GM12873 (cell line): Measurements from ENCODE around the gene AUTS2.

Experiments
- TF ChIP-seq, protein P1 (sequence below): IDR thresholded peaks from 2 replicates; pipeline ENCODE4 v1.5.1; 2012; ENCODE audit warnings: low read depth, mild to moderate bottlenecking, moderate library complexity, low read length, control low read depth; ENCODE audit not compliant: insufficient read depth; ENCODE audit errors: missing control alignments

The AUTS2 gene

DNA sequence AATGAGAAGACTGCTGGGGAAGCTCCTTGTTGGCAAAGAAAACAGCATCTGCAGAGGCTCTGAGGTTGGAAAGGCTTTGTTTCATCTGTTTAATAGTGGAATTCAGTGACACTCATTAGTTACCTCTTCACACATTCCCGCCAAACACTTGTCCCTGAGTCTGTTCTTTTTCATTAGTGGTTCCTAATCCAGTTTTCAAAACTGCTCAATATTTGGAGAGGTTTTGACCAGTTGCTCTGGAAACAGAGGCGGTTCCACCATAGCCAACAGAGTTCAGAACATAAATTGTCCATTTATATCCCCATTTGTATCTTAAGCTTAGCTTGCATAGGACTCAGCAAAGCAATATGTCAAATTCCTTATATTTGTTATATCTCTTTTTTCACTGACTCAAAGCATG lies 754.6 kb downstream of the AUTS2 start:
- TF ChIP-seq, protein P1, sequence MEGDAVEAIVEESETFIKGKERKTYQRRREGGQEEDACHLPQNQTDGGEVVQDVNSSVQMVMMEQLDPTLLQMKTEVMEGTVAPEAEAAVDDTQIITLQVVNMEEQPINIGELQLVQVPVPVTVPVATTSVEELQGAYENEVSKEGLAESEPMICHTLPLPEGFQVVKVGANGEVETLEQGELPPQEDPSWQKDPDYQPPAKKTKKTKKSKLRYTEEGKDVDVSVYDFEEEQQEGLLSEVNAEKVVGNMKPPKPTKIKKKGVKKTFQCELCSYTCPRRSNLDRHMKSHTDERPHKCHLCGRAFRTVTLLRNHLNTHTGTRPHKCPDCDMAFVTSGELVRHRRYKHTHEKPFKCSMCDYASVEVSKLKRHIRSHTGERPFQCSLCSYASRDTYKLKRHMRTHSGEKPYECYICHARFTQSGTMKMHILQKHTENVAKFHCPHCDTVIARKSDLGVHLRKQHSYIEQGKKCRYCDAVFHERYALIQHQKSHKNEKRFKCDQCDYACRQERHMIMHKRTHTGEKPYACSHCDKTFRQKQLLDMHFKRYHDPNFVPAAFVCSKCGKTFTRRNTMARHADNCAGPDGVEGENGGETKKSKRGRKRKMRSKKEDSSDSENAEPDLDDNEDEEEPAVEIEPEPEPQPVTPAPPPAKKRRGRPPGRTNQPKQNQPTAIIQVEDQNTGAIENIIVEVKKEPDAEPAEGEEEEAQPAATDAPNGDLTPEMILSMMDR, result no peak

DNA sequence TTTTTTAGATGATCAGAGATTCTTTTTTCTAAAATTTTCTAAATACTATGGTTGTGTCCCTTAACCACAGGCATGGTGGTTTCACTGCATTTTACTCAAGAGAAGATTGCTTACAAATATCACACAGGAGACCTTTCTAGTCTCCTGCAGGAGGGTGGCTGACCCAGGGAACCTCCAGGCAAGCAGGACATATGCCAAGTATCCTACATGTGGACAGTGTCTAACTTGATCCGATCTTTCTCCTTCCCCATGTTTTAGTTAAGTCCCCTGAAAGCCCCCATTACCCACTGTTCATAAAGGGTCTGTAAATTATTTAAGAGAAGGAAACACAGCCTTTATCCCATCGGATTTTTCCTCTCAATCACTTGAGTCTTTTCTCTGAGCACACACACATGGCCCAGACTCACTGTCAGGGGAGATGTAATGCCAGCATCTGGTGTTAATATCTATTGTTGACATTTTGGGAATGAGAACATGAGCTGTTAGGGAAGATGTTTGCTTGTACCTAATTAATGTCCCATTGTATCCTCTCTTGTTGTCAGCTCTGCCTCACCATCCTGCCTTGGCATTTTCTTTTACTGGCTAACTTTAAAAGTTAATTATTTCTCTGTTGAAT lies 755.2 kb downstream of the AUTS2 start:
- TF ChIP-seq, protein P1, result no peak

DNA sequence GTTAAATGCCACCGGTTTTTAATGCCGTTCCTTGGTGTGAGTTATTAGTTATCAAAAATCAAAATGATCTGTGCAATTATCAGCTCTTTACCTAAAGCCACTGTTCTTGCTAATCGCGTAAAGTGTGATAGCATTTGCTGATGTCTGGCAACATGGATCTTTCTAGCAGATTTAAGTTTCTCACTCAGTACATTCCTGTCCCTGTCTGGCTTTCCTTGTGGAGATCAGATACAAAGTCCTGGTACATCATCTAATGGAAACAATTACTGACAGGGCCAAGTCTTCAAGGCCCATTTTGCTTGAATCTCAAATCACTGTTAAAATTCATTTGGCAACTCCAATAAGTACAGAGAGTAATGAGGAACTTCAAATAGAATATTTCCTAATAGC lies 755.7 kb downstream of the AUTS2 start:
- TF ChIP-seq, protein P1, result no peak

DNA sequence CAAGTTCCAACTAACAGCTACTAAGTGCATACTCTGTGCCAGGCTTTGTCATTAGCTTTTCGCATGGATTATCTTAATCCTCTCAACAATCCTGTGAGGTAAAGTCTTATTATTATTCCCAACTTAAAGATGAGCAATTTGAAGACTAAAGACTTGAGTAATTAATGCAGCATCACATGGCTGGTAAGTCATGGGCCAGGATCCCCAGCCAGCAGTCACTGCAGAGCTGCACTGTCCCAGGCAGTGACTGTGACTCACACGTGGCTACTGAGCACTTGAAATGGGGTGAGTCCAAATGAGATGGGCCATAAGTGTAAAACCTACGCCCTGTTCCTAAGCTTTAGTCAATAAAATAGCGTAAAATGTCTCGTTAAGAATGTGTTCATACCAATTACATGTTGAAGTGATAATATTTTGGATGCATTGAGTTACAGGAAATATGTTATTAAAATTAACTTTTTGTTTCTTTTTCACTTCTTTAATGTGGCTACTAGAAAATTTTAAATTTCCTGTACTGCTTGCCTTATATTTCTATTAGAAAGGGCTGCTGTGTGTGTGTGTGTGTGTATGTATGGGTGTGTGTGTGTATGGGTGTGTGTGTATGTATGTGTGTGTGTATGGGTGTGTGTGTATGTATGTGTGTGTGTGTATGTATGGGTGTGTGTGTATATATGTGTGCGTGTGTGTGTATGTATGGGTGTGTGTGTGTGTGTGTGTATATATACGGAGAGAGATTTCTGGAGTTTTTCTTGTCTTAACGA lies 756.3 kb downstream of the AUTS2 start:
- TF ChIP-seq, protein P1, result no peak

DNA sequence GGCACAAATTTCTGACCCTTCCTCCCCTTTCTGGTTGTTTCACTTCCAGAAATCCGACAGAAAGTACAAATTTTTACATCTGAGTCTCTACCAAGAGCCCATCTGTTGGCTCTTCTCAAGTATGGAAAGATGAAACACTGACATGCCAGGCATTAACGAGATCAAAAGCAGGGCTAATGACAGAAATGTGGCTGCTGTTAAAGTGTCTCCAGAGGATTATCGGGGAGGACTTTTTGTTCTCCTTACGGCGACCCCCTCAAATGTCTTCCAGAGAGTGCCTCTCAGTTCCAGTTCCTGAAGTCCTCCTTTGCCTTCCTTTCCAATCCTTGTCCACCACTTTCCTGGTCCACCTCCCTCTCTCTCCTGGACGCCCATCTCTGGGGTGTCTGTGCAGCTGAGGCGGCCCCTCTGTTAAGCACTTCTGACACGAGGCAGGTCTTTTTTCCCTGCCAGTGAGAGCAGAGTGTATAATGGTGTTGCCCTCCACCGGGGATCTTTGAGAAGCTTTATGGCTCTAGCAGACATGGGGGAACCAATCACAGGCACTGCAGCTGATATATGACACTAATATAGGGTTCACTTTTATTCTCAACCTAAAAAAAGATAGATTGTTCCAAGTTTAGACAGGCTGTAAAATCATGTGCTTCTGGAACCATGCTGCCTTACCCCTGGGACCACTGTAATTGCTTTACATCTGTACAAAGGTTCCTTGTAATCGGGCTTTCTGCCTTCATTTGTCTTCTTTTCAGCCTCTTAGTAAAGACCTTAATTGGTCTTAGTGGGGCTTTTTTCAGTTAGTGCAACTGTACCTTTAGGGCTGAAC lies 757.1 kb downstream of the AUTS2 start:
- TF ChIP-seq, protein P1, result no peak

DNA sequence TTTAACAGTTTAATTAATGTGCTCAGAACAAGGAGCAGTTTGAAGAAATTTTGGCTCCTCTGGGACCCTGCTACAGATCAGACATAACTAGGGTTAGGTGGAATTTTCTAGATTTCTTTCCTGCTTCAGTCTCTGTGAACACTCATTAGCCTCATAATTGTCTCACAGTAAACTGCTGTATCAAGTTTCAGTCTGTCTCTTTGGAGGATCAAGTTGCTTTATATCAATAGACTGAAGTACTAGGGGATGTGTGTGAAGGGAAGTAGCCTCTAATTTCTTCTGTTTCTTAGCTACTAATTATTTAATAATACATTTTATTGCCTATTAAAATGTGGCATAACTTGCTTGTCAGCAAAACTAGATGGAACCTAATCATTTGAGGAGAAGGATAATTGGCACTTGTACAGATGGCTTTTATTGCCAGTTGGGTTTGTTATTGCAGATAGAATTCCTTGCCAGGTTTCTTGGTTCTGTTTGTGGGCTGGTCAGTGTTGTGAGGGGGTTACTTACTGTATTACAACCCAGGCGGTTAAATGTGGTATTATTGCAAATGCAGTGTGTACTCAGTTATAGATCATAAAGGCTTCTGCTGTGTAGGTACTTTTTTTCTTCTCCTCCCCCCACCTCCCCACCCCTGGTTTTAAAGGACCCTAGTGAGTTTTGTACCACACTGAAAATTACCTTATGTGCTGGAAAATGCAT lies 758.0 kb downstream of the AUTS2 start:
- TF ChIP-seq, protein P1, result no peak

DNA sequence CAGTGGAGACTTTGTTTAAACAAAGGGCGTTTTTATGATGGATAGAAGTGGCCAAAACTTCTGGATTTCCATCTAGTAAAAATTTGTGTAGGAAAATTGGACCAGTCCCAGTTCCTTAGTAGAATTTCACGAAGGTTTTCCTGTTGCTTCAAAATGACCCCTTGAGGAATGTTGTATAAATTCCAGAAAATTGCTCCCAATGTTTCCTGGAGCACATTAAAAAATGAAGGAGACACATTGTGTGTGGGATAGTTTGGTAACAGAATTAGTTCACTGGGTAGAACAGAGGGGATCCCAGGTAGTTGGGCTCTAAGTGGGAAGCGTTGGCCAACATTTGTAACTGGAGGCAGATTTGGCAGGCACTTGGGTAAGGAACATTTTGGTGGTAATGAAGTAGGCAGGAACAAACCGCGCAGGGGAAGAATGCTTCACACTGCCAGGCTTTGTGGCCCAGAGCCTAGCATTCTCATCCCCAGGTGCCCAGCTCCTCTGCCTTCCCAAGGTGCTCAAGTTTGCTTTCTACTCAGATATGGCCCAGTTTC lies 758.6 kb downstream of the AUTS2 start:
- TF ChIP-seq, protein P1, result no peak
